ENCODE data around the gene NCEH1.

DNA sequence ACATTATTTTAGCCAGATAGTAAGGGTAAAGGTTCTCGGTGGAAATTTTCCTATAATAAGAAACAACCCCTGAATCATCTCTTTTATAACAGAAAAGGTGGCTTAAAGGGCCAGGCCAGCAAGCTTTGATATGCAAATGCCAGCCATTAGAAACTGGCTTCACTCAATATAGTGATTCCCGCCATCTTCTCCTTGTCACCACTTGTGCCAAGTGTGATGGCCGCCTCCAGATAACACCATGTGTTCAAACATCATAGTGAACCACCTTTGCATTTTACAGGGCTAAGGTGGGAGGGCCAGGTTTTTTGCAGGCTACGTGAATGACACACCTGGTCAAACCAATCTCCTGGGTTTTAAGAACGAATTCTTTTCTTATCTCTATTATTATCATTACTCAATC, 31.3 kb downstream of the NCEH1 start:
- TF ChIP-seq, protein P1, sequence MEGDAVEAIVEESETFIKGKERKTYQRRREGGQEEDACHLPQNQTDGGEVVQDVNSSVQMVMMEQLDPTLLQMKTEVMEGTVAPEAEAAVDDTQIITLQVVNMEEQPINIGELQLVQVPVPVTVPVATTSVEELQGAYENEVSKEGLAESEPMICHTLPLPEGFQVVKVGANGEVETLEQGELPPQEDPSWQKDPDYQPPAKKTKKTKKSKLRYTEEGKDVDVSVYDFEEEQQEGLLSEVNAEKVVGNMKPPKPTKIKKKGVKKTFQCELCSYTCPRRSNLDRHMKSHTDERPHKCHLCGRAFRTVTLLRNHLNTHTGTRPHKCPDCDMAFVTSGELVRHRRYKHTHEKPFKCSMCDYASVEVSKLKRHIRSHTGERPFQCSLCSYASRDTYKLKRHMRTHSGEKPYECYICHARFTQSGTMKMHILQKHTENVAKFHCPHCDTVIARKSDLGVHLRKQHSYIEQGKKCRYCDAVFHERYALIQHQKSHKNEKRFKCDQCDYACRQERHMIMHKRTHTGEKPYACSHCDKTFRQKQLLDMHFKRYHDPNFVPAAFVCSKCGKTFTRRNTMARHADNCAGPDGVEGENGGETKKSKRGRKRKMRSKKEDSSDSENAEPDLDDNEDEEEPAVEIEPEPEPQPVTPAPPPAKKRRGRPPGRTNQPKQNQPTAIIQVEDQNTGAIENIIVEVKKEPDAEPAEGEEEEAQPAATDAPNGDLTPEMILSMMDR (IDR thresholded peaks at IDR 0.05): no peak
- TF ChIP-seq EP300 (IDR thresholded peaks at IDR 0.05) (no peak), POLR2AphosphoS5 (IDR thresholded peaks at IDR 0.05) (no peak)
